ENCODE data around the gene CSNK1D.

- TF ChIP-seq EZH2 (IDR thresholded peaks at IDR 0.05; ENCODE audit: insufficient read depth, poor library complexity, severe bottlenecking): no peak
- no peak for TF ChIP-seq EZH2phosphoT487 (IDR thresholded peaks at IDR 0.05; ENCODE audit: insufficient read depth, low read depth)
These were observed 54.4 kb downstream of the CSNK1D start for GRCh38 chr17:82219083-82219482.

All from GM23248 (cell line).